DND-41 (cell line): ENCODE data around the gene TRIP11.

Source experiments
- EZH2 ChIP-seq: IDR thresholded peaks from 3 replicates; pipeline ENCODE4 v1.6.1; 2012; ENCODE audit warnings: borderline replicate concordance, low read depth, mild to moderate bottlenecking, moderate library complexity, low read length, inconsistent platforms; ENCODE audit not compliant: severe bottlenecking
- TF ChIP-seq, protein P1 (sequence below): IDR thresholded peaks from 2 replicates; pipeline ENCODE4 v1.5.1; 2012; ENCODE audit warnings: borderline replicate concordance, low read length, moderate library complexity, mild to moderate bottlenecking; ENCODE audit not compliant: poor library complexity, severe bottlenecking; ENCODE audit errors: extremely low read depth

DNA sequence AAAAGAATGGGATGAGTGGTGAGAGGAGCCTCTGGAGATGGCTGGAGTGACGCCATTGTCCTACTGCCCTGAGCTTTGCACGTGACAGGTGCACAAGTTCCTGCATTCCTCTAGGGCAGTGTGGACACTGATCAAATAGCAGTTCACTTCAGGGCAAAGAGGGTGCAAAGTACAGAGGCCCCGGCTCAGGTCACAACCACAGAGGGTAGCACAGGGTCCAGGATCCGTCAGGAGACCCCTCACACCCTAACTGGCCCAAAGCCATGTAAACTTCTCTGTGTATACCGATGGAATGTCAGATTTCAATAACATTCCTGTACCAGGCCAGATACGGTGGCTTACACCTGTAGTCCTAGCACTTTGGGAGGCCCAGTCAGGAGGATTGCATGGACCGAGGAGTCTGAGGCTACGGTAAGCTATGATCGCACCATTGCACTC lies 82.0 kb downstream of the TRIP11 start:
- TF ChIP-seq, protein P1, sequence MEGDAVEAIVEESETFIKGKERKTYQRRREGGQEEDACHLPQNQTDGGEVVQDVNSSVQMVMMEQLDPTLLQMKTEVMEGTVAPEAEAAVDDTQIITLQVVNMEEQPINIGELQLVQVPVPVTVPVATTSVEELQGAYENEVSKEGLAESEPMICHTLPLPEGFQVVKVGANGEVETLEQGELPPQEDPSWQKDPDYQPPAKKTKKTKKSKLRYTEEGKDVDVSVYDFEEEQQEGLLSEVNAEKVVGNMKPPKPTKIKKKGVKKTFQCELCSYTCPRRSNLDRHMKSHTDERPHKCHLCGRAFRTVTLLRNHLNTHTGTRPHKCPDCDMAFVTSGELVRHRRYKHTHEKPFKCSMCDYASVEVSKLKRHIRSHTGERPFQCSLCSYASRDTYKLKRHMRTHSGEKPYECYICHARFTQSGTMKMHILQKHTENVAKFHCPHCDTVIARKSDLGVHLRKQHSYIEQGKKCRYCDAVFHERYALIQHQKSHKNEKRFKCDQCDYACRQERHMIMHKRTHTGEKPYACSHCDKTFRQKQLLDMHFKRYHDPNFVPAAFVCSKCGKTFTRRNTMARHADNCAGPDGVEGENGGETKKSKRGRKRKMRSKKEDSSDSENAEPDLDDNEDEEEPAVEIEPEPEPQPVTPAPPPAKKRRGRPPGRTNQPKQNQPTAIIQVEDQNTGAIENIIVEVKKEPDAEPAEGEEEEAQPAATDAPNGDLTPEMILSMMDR: no peak
- no peak for TF ChIP-seq EZH2
